Activated CD8-positive, alpha-beta memory T cell treated with anti-CD3 and anti-CD28 coated beads for 36 hours (primary cell): Measurements from ENCODE around the gene TCF20. TPM values are rescaled to one million over a fixed set of nuclear protein-coding genes. Genes with fewer than 3 reads are reported as not detected.

ENCODE experiments used
- CTCF ChIA-PET: fragments of 350-600 bp; sonication (Branson Sonifier 250); formaldehyde crosslinking; loops from one replicate; lab custom pipeline; 2021; ENCODE audit warnings: antibody characterized with exemption; lab: Charles Lee
- POLR2A ChIA-PET: fragments of 350-600 bp; sonication (Branson Sonifier 250); formaldehyde crosslinking; loops from one replicate; lab custom pipeline; 2021; ENCODE audit warnings: antibody characterized with exemption; lab: Charles Lee
- total RNA-seq, 2 experiments: library from RNA; stranded (reverse); gene quantifications; one replicate each; pipeline ENCODE4 v1.2.3, GENCODE V29; 2021

TCF20 gene
- total RNA-seq, 2 experiments from 2014 or later = 65.3 to 68.0 TPM

GRCh38 chr22:42231929-42232328 lies 38.5 kb downstream of the TCF20 start:
- ChIA-PET POLR2A (no interaction called here), CTCF (no interaction called here)

- POLR2A ChIA-PET = no interaction called here
These were observed 40.9 kb downstream of the TCF20 start for GRCh38 chr22:42229455-42230149.

DNA sequence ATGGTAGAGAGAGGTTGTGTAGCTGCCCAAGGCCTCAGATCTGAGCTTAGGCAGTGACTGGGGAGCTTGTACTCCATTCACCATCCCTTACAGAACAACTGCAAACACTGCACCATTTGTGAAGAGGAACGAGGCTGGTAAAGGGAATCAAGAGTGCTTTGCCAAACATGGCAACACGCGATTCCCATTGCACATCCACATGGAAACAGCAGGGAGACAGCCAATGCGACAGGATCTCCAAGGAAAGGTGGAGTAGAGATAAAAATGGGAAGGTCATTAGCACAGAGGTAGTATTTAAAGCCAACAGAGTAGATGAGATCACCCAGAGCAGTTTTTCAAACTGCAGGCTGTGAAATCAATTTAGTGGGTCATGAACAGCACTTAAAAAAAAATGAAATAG lies 42.0 kb downstream of the TCF20 start:
- POLR2A ChIA-PET = no interaction called here
- CTCF ChIA-PET = no interaction called here

More at GRCh38 chr22:42229455-42230149, 40.9 kb downstream of the TCF20 start:
- CTCF ChIA-PET = interaction anchor here (0.6 kb wide), 1 partner anchor 12 kb away, joined by 3 read pairs; no protein-coding TSS in a partner anchor

DNA sequence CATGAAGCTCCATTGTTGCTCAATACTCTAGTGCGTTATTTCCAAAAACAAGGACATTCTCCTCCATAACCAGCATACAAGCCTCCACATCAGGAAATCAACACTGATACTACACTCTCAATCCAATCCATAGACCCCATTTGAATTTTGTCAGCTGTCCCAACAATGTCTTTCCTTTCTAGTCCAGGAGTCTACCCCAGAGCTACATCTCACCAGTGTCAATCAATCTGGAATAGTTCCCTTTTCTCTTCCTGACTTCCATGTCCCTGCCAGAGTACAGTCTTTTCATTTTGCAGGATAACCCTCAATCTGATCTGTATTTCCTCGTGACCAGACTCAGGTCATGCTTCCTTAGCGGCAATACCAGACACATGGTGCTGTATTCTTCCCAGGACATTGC lies 43.0 kb downstream of the TCF20 start:
- POLR2A ChIA-PET = no interaction called here
- CTCF ChIA-PET = no interaction called here

DNA sequence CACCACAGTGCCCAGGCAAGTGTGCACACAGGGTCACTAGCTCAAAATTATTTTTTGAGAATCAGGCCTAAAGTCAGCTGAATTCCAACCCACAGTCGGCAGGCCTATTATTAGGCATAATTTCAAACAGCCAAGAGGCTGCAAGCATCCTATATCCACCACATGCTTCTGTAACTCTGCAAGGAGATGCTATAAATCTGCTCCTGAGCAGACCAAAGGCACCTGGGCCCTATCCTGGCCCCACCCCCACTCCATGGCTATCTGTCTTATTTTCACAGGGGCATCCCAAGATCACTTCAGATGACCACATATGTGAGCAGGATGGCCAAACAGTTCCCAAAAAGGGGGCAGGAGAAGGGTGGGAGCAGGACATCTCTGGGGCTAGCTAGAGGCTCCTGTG lies 44.6 kb downstream of the TCF20 start:
- POLR2A ChIA-PET = no interaction called here
- CTCF ChIA-PET = interaction anchor here (1.2 kb wide), 1 partner anchor 8 kb away, joined by 3 read pairs; no protein-coding TSS in a partner anchor

DNA sequence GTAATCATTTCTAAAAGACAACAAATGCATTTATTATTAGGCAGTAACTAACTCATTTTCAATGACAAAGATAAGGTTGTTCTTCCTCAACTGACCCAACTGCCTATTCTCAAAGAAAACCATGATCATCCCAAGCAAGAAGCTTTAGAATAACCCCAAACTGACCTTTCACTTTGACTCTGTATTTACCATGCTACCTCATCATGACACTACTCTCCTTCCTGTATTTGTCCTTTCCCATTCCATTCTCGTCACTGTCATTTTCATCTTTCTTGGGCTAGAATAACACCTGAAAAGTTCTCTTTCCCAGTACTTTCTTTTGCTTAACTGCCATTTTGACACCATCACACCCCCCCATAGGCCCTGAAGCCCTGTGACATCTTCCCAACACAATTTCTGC lies 48.3 kb downstream of the TCF20 start:
- ChIA-PET POLR2A (no interaction called here), CTCF (interaction anchor here (0.7 kb wide), 1 partner anchor 103 kb away, joined by 5 read pairs; no protein-coding TSS in a partner anchor)

Other genes starting within 250 kb of the TCF20 start
- 10 to 100 TPM; 20.0 to 20.9 TPM for gene NAGA, start 199.8 kb downstream of the TCF20 start, total RNA-seq
- gene PHETA2, start 196.4 kb downstream of the TCF20 start, total RNA-seq = 1 to 10 TPM; 3.0 to 3.2 TPM
- gene SMDT1, start 191.0 kb downstream of the TCF20 start, total RNA-seq = 10 to 100 TPM; 63.5 to 66.3 TPM
- gene NDUFA6, start 179.9 kb downstream of the TCF20 start, total RNA-seq = 100 to 1,000 TPM; 109 to 112 TPM
- 1 to 10 TPM; 1.2 to 1.4 TPM for gene CYP2D6, start 139.8 kb downstream of the TCF20 start, total RNA-seq
- under 1 TPM; 0.10 to 0.13 TPM for gene NFAM1, start 161.8 kb upstream of the TCF20 start, total RNA-seq
- gene RRP7A, start 249.1 kb upstream of the TCF20 start, total RNA-seq = 100 to 1,000 TPM; 169 to 181 TPM